ENCODE measurements around the gene TMTC3.
"Not testable (repeated sequence)": the region's sequence is repeated elsewhere in the genome, so short reads cannot be mapped to it uniquely, and the experiment has no call there.

The TMTC3 gene

DNA sequence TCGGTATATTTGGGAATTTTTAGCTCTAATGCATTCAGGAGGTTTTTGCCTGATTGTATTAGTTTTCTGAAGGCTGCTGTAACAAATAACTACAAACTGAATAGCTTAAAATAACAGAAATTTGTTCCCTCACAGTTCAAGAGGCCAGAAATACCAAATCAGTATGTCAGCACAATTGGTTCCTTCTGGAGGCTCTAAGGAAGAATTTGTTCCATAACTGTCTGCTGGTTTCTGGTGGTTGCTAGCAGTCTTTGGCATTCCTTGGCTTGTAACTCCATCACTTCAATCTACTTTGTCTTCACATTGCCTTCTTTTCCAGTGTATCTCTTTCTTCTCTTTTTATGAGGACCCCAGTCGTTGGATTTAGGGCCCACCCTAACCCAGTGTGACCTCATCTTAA is 21.3 kb downstream of the TMTC3 start:
- DNase-seq (ENCODE audit: low read depth in 1 of 2, low spot score in 1 of 2): no peak

DNA sequence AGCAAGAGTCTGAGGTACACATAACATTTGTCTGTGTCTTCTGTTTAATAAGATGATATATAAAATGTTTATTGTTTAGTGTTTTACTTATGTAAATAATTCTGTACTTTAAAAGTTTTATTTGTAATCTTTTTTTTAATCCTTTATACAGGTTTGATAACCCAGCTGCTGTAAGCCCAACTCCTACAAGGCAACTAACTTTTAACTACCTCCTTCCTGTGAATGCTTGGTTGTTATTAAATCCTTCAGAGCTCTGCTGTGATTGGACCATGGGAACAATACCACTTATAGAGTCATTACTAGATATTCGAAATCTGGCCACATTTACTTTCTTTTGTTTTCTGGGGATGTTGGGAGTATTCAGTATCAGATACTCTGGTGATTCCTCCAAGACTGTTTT is 24.1 kb downstream of the TMTC3 start:
- no peak for DNase-seq (ENCODE audit: low read depth in 1 of 2, low spot score in 1 of 2)

DNA sequence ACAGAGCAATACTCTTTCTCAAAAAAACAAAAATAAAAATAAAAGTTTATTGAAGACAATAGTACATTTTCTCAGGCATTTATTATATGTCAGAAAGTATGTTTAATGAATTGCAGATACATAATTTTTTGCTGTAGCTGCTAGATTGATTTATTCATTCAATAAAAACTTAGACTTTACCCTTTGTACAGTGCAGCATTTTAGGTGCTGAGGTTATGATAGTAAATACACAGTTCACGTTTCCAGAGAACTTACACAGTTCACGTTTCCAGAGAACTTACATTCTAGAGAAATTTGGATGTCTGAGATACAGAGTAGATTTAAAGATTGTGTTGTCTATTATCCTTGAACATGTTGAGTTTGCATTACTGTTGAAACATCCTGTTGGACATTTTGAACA is 25.3 kb downstream of the TMTC3 start:
- no peak for DNase-seq (ENCODE audit: low read depth in 1 of 2, low spot score in 1 of 2)

DNA sequence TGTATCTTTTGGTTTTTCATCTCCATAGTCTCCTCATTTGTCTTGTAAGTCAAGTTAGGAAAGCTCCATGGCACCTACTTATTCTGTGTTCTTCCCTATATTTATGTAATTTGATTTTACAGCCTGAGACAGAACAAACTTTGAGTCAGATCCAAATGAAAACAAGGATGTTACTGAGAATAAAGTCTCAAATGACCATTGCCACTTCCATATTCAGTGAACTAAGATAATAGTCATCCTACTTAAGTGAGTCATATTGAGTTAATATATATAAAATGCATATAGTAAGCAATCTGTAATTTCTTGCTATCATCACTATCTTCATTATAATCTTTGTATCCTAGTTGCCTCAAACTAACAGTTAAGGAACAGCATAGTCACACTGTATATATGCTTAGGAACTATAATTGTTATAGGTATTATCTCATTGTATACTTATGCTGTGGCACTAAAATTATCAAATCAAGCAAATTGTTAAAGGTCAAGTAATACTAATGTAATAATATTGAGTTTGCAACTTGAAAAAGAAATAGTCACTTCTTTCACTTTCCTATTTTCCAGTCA is 30.8 kb downstream of the TMTC3 start:
- DNase-seq (ENCODE audit: low read depth in 1 of 2, low spot score in 1 of 2): no peak

DNA sequence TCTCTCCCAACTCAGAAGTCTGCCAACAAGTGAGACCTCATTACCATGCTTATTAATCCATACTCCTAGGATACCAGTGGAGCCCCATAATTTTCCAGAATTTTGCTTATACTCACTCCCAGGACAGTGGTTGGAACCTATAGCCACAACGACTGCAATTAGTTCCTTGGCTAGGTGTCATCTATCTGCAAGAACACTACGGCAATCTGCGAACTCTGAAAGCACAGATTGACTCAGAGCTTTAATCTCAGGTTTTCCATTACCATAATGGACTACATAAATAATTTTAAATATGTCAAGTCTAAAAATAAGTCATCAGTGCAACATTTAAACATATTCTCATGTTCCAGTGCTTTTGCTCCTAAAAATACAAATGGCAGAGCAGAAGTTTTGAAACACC is 33.4 kb downstream of the TMTC3 start:
- no peak for DNase-seq (ENCODE audit: low read depth in 1 of 2, low spot score in 1 of 2)

DNA sequence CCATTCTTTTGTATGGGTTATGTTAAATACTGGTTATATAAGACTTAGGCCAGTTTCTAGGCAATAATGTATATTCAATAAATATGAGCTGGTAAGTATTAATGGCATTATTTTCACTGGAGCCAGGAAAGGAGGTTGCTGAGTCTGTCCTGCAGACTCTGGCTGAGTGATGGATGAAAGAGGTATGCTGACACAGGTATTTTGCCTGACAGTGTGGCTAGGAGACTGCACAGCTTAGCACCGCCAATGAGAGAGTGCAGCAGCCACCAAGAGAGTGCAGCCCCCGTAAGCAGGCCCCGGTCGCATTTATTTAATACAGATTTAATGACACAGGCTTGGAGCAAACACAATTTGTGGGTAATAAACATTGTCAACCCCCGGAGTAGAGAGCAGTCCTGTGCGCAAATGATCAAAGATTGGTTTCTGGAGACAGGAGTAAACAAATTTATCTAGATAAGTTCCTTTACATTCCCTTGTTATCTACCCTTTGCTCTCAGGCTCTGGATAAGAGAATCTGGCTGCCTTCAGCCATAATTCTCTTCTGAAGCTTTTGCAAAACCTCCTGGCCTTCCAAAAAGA is 37.4 kb downstream of the TMTC3 start:
- no peak for DNase-seq (ENCODE audit: low read depth in 1 of 2, low spot score in 1 of 2)

DNA sequence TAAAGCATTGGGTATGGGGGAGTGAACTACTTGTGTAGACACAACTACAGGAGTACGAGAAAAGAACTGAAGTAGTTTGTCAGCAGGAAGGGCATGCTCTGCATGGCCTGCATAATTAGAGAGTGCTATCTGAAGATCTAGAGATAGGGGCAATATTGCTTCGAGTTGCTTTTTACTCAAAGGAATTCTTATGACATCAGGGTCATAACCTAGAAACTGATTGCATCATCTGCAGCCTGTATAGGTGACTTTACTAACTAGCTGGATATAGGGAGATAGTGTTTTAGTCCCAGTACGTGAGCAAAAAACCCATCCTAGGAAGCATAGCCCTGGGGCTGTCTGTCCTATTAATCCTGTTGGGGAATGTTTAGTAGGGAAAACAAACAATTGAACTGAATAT is 39.8 kb downstream of the TMTC3 start:
- DNase-seq (ENCODE audit: low read depth in 1 of 2, low spot score in 1 of 2): no peak

DNA sequence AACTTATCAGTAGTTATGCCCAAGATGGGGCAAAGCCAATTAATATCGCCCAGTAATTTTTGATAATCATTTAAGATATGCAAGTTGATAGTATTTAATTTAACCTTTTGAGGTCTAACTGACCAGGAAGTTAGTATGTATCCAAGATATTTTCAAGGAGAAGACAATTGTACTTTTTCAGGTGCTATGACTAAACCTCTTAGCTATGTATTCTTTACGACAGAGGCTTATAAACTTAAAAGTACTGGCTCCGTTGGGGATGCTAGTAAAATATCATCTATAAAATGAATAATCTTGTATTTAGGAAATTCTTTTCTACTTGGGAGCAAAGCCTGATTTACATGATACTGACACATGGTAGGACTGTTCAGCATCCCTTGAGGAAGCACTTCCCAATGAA is 40.3 kb downstream of the TMTC3 start:
- DNase-seq (ENCODE audit: low read depth in 1 of 2, low spot score in 1 of 2): no peak

DNA sequence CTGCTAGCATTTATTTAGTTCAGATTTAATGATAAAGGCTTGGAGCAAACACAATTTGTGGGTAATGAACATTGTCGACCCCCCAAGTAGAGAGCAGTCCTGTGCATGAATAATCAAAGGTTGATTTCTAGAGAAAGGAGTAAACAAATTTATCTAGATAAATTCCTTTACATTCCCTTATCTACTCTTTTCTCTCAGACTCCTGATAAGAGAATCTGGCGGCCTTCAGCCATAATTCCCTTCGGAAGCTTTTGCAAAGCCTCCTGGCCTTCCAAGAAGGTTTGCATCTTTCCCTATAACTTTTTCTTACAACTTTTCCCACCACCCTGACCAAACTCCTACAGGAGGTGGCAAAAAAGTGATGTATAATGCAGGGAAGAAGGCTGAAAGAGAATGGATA is 42.1 kb downstream of the TMTC3 start:
- DNase-seq (ENCODE audit: low read depth in 1 of 2, low spot score in 1 of 2): no peak

DNA sequence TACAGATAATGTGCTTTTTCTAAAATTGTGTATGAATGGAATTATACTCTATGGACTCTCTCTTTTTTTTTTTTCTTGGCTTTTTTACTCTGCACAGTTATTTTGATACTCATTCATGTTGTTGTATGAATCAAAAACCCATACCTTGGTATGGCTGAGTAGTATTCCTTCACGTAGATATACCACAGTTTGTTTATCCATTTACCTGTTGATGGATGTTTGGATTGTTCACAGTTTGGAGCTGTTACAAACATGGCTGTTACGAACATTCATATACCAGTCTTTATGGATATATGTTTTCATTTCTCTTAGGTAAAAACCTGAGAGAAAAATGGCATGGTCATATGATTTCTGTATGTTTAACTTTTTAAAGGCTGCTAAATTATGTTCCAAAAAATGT is 43.2 kb downstream of the TMTC3 start:
- DNase-seq (ENCODE audit: low read depth in 1 of 2, low spot score in 1 of 2): no peak

DNA sequence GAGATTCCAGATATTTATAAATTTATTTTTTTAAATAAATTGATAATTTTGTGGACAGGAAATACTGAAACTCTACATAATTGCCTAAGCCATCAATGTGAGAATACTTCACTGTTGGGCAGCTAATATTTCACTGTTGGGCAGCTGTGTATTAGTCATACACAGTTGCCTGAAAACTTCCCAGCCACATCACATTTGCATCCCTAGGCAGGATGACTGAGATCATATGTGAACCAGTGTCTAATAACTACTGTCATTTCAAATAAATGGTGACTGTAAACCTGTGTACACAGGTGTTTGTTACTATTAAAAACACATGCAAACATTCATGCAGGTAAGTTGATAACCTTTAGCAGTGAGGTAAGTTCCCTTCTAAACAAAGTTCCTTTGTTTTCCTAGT is 43.9 kb downstream of the TMTC3 start:
- no peak for DNase-seq (ENCODE audit: low read depth in 1 of 2, low spot score in 1 of 2)

DNA sequence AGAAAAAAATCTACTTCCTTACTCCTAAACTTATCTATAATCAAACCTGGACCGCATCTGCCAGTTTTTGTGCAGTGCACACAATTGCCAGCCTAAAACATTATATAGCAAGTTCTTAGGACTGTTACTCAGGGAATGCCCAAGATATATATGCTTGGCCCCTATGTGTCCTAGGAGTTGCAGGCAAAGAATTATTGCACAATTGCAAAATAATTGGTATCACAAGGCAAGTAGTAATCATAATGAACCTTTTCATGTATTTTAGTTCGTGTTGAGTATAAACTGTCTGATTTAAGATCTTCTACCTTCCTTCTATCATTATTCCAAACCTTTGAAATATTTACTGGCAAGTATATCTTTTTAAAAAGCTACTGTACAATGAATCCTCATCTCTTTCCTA is 45.5 kb downstream of the TMTC3 start:
- no peak for DNase-seq (ENCODE audit: low read depth in 1 of 2, low spot score in 1 of 2)

DNA sequence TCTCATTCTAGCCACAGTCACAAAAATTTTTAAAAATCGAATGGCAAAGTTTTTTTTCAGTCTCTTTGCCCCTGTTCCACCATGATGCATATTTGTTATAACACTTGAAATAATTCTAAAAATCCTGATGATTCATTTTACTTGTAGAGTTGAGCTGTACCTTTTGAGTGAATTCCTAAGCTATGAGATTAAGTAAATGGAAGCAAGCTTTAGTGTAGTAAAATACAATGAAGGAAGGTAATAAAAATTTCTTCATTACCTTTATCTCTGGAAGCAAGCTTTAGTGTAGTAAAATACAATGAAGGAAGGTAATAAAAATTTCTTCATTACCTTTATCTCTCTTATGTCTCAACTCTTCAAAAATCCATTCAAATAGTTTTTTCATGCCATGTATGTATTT is 46.1 kb downstream of the TMTC3 start:
- no peak for DNase-seq (ENCODE audit: low read depth in 1 of 2, low spot score in 1 of 2)

DNA sequence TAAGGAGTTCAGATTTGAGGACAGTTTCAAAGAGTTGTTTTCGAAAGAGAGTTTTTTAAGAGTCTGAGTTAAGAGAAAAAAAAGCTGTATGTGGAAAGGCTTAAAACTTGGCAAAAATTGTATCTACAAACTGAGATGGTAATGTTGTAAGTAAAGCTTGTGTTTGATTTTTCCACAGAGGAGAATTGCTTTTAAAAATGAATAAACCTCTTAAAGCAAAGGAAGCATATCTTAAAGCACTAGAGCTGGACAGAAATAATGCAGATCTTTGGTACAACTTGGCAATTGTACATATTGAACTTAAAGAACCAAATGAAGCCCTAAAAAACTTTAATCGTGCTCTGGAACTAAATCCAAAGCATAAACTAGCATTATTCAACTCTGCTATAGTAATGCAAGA is 50.3 kb downstream of the TMTC3 start:
- no peak for DNase-seq (ENCODE audit: low read depth in 1 of 2, low spot score in 1 of 2)

DNA sequence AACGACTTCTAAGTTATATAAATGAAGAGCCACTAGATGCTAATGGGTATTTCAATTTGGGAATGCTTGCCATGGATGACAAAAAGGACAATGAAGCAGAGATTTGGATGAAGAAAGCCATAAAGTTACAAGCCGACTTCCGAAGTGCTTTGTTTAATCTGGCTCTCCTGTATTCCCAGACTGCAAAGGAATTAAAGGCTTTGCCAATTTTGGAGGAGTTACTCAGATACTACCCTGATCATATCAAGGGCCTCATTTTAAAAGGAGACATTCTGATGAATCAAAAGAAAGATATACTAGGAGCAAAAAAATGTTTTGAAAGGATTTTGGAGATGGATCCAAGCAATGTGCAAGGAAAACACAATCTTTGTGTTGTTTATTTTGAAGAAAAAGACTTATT is 52.8 kb downstream of the TMTC3 start:
- no peak for DNase-seq (ENCODE audit: low read depth in 1 of 2, low spot score in 1 of 2)

DNA sequence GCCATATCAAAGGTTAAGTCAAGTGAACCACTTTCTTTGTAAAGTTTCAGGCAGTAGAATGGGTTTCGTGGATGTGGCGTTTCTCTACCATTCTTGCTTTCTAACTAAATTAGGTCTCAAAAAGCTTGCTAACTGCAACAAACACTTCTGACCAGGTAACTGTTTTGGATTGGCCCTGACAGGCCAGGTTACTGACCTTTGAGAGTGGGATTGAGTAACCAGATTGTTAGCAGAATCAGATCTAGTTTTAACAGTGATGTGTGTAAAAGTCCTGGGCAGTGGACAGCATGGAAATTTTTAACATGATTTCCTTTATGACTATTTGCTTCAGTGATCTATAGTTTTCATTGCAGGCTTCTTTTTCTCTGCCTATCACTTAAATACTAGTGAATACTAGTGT is 57.9 kb downstream of the TMTC3 start:
- DNase-seq (ENCODE audit: low read depth in 1 of 2, low spot score in 1 of 2): no peak

DNA sequence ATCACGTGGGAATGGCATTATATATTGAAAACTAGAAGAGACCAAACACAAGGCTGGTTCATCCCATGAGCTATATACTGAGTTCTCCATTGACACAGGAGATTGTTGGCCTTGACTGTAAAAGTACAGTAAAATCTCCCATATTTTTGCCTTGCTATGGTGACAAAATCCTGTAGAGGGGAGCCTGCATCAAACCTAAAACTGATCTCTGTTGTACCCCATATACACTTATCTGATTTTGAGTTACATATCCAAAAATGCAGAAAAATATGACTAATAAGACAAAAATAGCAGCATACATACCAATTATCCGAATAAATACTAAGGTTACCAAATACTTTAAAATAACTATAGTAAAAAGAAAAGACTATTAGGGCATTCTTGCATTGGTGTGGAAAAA is 60.4 kb downstream of the TMTC3 start:
- DNase-seq (ENCODE audit: low read depth in 1 of 2, low spot score in 1 of 2): no peak

DNA sequence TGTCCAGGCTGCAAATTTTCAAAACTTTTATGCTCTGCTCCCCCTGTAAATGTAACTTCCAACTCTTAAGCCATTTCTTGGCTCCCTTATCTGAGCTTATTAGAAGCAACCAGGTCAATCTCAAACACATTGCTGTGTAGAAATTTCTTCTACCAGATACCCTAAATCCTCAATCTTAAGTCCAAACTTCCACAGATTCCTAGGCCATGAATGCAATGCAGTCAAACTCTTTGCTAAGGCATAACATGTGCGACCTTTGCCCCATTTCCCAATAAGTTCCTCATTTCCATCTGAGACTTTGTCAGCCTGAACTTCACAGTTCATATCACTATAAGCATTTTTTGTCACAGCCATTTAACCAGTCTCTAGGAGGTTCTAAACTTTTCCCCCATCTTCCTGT is 64.5 kb downstream of the TMTC3 start:
- no peak for DNase-seq (ENCODE audit: low read depth in 1 of 2, low spot score in 1 of 2)

DNA sequence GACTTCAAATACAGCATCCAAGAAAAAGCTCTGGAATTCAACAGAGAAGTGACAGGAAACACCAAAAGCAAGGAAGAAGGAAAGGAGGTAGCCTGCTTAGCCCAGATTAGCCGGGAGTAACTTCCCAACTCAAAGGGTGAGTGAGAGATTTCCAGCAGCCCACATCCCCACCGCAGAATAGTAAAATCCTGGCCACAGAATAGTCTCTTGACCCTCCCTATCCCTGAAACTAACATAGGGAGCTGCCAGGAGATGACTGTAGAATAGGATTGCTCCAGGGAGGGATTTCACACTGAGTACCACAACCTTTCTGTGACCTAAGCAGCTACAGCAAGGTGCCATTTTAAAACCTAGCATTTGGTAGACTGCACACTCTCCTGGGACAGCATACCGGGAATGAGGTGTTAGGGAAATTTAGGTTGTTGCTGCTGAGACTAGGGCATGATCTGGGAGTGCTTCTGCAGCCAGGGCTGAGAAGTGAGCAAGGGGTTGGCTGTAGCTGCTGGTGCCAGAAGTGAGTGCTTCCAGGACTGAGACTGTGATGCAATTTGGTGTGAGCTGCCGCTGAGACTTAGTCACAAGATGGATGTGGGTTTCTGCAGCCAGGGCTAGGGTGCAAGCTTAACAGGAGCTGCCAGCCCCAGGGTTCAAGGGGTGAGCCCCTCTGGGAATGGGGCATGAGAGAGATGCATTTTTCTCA is 66.0 kb downstream of the TMTC3 start:
- no peak for DNase-seq (ENCODE audit: low read depth in 1 of 2, low spot score in 1 of 2)

DNA sequence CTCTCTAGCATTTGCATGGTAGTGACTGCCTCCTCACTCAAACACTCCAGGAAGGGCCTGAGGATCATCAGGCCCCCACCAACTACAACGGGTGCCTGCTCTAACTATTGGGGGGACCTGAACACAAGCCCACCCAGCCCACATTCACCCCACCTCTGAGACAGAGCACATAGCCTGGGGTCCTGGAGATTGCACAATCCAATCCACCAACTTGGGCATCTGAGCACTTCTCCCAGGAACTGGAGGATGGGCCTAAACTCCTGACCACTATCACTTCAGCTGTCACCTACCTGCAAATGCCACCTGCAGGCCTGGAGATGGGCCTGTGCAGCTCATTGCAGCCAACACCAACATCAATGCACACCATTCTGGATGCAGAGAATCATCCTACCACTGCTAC is 66.6 kb downstream of the TMTC3 start:
- no peak for DNase-seq (ENCODE audit: low read depth in 1 of 2, low spot score in 1 of 2)

DNA sequence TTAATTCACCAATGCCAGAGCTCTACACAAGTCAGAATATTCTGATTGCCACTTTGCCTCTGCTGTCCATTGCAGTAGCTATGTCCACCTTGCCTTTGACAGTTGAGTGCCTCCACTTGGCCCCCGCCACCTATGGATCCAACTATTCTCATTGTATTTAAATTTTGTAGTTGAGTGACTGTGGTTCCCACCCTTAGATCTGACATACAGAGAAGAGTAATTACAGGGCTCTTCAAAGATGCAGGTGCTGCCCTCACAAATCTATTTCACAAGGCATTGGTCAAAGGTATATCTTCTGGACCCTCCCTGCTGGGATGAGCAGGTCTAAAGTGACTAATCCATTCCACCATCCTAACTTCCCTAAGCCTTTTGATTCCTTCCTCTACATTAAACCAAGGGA is 68.2 kb downstream of the TMTC3 start:
- not testable (repeated sequence) for DNase-seq (ENCODE audit: low read depth in 1 of 2, low spot score in 1 of 2)

DNA sequence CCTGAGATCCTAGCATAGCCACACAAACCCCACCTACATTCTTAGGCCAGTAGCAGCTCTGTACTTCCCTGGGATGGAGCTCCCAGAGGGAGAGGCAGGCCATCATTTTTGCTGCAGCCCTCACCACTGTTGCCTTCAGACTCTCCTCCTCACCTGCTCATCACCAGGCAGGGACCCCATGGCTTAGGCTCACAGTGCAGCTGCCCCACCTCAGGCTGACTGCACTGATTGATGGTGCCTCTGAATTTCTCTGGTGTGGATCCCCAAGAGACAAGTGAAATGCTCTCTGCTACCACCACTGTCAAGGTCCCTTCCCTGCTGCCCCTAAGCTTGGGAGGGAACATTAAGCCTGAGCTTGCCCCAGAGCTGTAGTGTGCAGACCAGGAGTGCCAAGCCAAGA is 76.2 kb downstream of the TMTC3 start:
- DNase-seq (ENCODE audit: low read depth in 1 of 2, low spot score in 1 of 2): no peak

DNA sequence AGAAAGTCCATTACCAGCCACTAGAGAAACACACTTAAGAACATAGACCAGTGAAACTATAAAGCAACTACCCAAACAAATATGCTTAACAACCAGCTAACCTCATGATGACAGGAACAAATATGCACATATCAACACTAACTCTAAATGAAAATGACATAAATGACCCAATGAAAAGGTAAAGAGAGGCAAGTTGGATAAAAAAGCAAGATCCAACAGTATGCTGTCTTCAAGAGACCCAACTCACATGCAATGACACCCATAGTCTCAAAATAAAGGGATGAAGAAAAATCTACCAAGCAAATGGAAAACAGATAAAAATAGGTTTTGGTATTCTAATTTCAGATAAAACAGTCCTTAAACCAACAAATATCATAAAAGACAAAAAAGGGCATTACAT is 77.8 kb downstream of the TMTC3 start:
- DNase-seq (ENCODE audit: low read depth in 1 of 2, low spot score in 1 of 2): no peak

Measured in activated T-helper 1 cell treated with anti-CD3 and anti-CD28 coated beads, Interleukin-2, amount 50 U/mL, for 16 hours (primary cell).